Chondrocyte (in vitro differentiated cells): Measurements from ENCODE around the gene CNNM3. TPM values are rescaled to one million over a fixed set of nuclear protein-coding genes. Genes with fewer than 3 reads are reported as not detected.

ENCODE experiments used
- DNase-seq: peaks from one replicate; pipeline ENCODE4 v3.0.0; 2021; ENCODE audit warnings: mixed read lengths, low spot score
- H3K27ac Mint-ChIP-seq: one replicate; pipeline ENCODE4 v1.8.0; 2021; ENCODE audit warnings: mild to moderate bottlenecking, moderate library complexity, mixed read lengths; ENCODE audit not compliant: unreplicated experiment
- H3K27me3 Mint-ChIP-seq: 2 replicates; pipeline ENCODE4 v1.8.0; 2021; ENCODE audit warnings: low read depth, mixed read lengths
- H3K36me3 Mint-ChIP-seq: 2 replicates; pipeline ENCODE4 v1.8.0; 2021; ENCODE audit warnings: low read depth, mixed read lengths
- H3K4me1 Mint-ChIP-seq: 2 replicates; pipeline ENCODE4 v1.8.0; 2021; ENCODE audit warnings: low read depth, mild to moderate bottlenecking, mixed read lengths
- H3K4me3 Mint-ChIP-seq: one replicate; pipeline ENCODE4 v1.8.0; 2021; ENCODE audit warnings: mild to moderate bottlenecking, moderate library complexity, mixed read lengths; ENCODE audit not compliant: unreplicated experiment
- H3K9me3 Mint-ChIP-seq: 2 replicates; pipeline ENCODE4 v1.8.0; 2021; ENCODE audit warnings: low read depth, mixed read lengths
- total RNA-seq: library from RNA; stranded (reverse); gene quantifications from 3 replicates; pipeline ENCODE4 v1.2.1, GENCODE V29; 2021
- TF ChIP-seq, protein P1 (sequence below): fragments of 200-600 bp; sonication (generic); IDR thresholded peaks from 2 replicates; pipeline ENCODE4 v1.5.0; 2021; ENCODE audit warnings: antibody characterized with exemption, mild to moderate bottlenecking, moderate library complexity

The CNNM3 gene
- total RNA-seq, 1 donor from 2014 or later: 10.4 TPM

GRCh38 chr2:96771796-96772618 is 44.1 kb upstream of the CNNM3 start:
- Mint-ChIP-seq H3K27ac (no peak overlapping the region), H3K4me1 (peaks cover 3% of the 10 kb centered on the region), H3K9me3 (no peaks in the 10 kb centered on the region), H3K27me3 (no peaks in the 10 kb centered on the region), H3K36me3 (no peaks in the 10 kb centered on the region), H3K4me3 (no peak overlapping the region)
- TF ChIP-seq, protein P1, sequence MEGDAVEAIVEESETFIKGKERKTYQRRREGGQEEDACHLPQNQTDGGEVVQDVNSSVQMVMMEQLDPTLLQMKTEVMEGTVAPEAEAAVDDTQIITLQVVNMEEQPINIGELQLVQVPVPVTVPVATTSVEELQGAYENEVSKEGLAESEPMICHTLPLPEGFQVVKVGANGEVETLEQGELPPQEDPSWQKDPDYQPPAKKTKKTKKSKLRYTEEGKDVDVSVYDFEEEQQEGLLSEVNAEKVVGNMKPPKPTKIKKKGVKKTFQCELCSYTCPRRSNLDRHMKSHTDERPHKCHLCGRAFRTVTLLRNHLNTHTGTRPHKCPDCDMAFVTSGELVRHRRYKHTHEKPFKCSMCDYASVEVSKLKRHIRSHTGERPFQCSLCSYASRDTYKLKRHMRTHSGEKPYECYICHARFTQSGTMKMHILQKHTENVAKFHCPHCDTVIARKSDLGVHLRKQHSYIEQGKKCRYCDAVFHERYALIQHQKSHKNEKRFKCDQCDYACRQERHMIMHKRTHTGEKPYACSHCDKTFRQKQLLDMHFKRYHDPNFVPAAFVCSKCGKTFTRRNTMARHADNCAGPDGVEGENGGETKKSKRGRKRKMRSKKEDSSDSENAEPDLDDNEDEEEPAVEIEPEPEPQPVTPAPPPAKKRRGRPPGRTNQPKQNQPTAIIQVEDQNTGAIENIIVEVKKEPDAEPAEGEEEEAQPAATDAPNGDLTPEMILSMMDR: no peak
- DNase-seq: no peak

DNA sequence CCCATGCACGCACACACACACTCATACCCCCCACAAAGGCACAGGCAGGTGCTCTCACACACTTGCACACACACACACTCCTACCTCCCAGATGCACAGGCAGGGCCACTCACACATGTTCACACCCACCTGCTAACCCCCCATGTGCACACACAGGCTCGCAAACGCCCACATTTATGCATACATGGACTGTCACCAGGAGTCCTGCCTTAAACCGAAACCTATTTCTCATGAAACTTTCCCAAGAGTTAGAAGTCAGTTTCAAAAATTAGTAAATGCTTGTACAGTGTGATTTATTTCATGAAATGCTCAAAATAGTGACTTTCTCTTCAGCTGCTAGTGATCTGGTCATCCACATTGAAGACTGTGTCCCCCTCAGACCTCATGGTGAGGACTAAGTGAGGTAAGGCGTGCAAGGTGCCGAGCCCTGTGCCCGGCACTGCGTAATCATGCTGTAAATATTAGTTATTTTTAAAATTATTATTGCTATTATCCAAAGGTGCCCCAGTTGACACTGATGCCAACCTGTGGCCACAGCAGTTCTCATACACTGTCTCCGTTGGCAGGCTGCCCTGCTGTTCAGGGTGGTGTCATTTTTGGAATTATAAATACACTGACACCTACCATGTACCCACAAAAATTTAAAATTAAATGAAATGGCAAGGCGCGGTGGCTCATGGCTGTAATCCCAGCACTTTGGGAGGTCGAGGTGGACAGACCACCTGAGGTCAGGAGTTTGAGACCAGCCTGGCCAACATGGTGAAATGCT is 43.0 kb upstream of the CNNM3 start:
- TF ChIP-seq, protein P1: no peak
- no peak overlapping the region for H3K4me3 Mint-ChIP-seq
- DNase-seq: no peak
- peaks cover 3% of the 10 kb centered on the region for H3K4me1 Mint-ChIP-seq
- H3K9me3 Mint-ChIP-seq: no peaks in the 10 kb centered on the region
- H3K27me3 Mint-ChIP-seq: no peaks in the 10 kb centered on the region
- H3K36me3 Mint-ChIP-seq: no peaks in the 10 kb centered on the region
- no peak overlapping the region for H3K27ac Mint-ChIP-seq

GRCh38 chr2:96773922-96774321 is 42.1 kb upstream of the CNNM3 start:
- TF ChIP-seq, protein P1: no peak
- DNase-seq: no peak
- Mint-ChIP-seq H3K9me3 (no peaks in the 10 kb centered on the region), H3K4me1 (peaks cover 3% of the 10 kb centered on the region), H3K36me3 (no peaks in the 10 kb centered on the region), H3K27me3 (no peaks in the 10 kb centered on the region), H3K27ac (no peak overlapping the region), H3K4me3 (no peak overlapping the region)

DNA sequence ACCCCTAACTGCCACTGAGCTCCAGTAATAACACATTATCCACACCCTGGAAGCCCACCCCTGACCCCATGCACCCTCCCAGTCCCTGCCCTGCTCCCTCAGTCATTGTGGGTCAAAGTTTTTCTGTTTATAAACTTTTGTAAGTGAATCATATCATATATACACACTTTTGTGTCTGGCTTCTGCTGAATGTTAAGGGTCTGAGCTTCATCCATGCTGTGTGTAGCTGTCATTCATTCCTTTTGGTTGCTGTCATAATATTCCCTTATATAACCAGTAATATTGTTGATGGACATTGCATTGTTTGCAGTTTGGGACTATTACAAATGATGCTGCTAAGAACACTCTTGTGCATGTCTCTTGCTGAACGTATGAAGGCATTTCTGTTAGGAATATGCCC is 40.9 kb upstream of the CNNM3 start:
- DNase-seq: no peak
- Mint-ChIP-seq H3K27me3 (no peaks in the 10 kb centered on the region), H3K9me3 (no peaks in the 10 kb centered on the region), H3K4me1 (peaks cover 3% of the 10 kb centered on the region), H3K4me3 (no peak overlapping the region), H3K27ac (no peak overlapping the region), H3K36me3 (no peaks in the 10 kb centered on the region)
- TF ChIP-seq, protein P1: no peak

DNA sequence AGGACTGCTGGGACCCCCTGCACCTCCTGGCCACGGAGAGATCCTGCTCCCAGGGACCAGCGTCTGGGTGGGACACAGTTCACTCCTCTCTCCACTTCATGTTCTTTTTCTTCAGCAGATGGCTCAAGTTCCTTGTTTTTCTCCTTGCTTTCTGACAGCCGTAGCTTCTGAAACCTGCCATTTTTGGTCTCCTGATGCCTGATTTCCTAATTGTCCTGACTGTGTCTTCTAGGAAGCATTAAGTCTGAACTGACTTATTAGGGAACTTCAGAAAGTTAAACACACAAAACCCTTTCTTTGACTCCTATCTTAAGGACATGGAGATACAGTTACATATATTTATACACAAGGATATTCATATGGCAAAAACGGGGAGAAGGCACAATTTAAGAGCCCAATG is 32.7 kb upstream of the CNNM3 start:
- TF ChIP-seq, protein P1: no peak
- no peaks in the 10 kb centered on the region for H3K9me3 Mint-ChIP-seq
- no peak for DNase-seq
- no peak overlapping the region for H3K4me3 Mint-ChIP-seq
- H3K27ac Mint-ChIP-seq: no peak overlapping the region
- peaks cover 23% of the 10 kb centered on the region for H3K4me1 Mint-ChIP-seq
- H3K36me3 Mint-ChIP-seq: no peaks in the 10 kb centered on the region
- no peaks in the 10 kb centered on the region for H3K27me3 Mint-ChIP-seq
